ENCODE results near the gene TMPRSS9.

Gene TMPRSS9

DNA sequence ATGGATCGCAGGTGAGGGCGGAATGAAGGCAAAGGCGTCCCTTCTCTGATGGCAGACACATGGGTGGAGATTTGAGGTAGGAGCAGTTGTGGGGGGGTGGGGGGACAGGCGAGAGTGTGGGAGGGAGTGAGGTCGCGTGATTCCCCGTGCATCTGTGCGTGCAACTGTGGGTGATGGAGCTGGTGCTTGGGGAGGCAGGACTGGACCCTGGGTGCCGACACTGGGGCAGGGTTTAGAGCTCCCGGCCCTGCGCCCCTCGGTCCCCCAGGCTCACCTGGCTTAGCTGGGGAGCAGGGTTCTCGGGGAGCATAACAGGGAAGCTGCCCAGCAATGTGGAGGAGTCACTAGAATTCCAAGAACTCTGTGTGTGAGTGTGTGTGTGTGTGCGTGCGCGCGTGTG lies 3.4 kb downstream of the TMPRSS9 start:
- TF ChIP-seq ZFP30 (CRISPR knock-in tag; IDR thresholded peaks at IDR 0.05) (no peak), ZC3H10 (CRISPR knock-in tag; IDR thresholded peaks at IDR 0.05) (no peak), ZNF70 (CRISPR knock-in tag; IDR thresholded peaks at IDR 0.05) (no peak), TOX (CRISPR knock-in tag; IDR thresholded peaks at IDR 0.05; ENCODE audit: borderline replicate concordance) (no peak), POU6F1 (CRISPR knock-in tag; IDR thresholded peaks at IDR 0.05; ENCODE audit: borderline replicate concordance, low read depth) (no peak), OSR1 (CRISPR knock-in tag; IDR thresholded peaks at IDR 0.05) (no peak), SNAI2 (CRISPR knock-in tag; IDR thresholded peaks at IDR 0.05) (no peak), ISL1 (CRISPR knock-in tag; IDR thresholded peaks at IDR 0.05) (no peak), ZFP3 (CRISPR knock-in tag; IDR thresholded peaks at IDR 0.05) (no peak), ZNF8 (CRISPR knock-in tag; IDR thresholded peaks at IDR 0.05) (no peak), CSRNP3 (CRISPR knock-in tag; IDR thresholded peaks at IDR 0.05) (no peak), PPARA (CRISPR knock-in tag; IDR thresholded peaks at IDR 0.05; ENCODE audit: borderline replicate concordance) (no peak), TSHZ2 (CRISPR knock-in tag; IDR thresholded peaks at IDR 0.05) (no peak), ESRRG (CRISPR knock-in tag; IDR thresholded peaks at IDR 0.05) (no peak), TCF4 (CRISPR knock-in tag; IDR thresholded peaks at IDR 0.05; ENCODE audit: borderline replicate concordance) (no peak)
- no peak for ATAC-seq

DNA sequence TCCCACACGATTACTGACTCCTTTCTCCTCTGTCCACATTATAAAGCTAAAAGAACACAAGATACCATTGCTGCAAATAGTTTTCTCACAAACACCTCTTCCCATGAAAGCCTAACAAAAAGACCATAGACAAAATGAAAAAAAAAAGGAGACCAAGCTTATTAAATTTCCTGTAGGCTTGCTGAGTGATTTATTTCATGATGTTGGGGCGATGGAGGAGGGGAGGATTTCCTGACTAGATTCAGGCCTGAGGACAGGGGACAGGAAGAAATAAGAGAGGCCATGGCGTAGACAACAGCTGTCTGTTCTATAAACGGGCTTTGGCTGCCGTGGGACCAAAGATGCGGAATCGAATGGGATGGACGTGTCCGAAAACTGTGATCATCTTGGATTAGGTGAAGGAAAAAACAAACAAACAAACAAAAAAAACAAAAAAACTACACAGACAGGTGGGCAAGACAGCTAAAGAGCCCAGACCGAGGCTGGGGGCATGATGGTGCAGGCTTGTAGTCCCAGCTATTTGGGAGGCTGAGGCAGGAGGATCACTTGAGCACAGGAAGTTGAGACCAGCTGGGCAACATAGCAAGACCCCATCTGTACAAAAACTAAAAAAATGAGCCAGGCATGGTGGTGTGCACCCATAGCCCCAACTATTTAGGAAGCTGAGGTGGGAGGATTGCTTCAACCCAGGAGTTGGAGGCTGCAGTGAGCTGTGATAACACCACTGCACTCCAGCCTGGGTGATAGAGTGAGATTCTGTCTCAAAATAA lies 5.3 kb downstream of the TMPRSS9 start:
- TF ChIP-seq RARB (CRISPR knock-in tag; IDR thresholded peaks at IDR 0.05) = no peak
- TF ChIP-seq ARNTL (CRISPR knock-in tag; IDR thresholded peaks at IDR 0.05; ENCODE audit: borderline replicate concordance, low read depth) = no peak
- no peak for TF ChIP-seq TOX (CRISPR knock-in tag; IDR thresholded peaks at IDR 0.05; ENCODE audit: borderline replicate concordance)
- TF ChIP-seq PATZ1 (CRISPR knock-in tag; IDR thresholded peaks at IDR 0.05; ENCODE audit: borderline replicate concordance) = no peak
- no peak for TF ChIP-seq ZNF565 (CRISPR knock-in tag; conservative IDR thresholded peaks at IDR 0.05; ENCODE audit: low read depth)
- no peak for TF ChIP-seq OSR1 (CRISPR knock-in tag; IDR thresholded peaks at IDR 0.05)
- TF ChIP-seq ESRRG (CRISPR knock-in tag; IDR thresholded peaks at IDR 0.05) = no peak
- TF ChIP-seq CSRNP3 (CRISPR knock-in tag; IDR thresholded peaks at IDR 0.05) = no peak
- TF ChIP-seq BACH2 (CRISPR knock-in tag; IDR thresholded peaks at IDR 0.05; ENCODE audit: borderline replicate concordance) = no peak
- no peak for TF ChIP-seq ZFP30 (CRISPR knock-in tag; IDR thresholded peaks at IDR 0.05)
- no peak for TF ChIP-seq PPARA (CRISPR knock-in tag; IDR thresholded peaks at IDR 0.05; ENCODE audit: borderline replicate concordance)
- no peak for TF ChIP-seq SNAI2 (CRISPR knock-in tag; IDR thresholded peaks at IDR 0.05)
- no peak for TF ChIP-seq TCF4 (CRISPR knock-in tag; IDR thresholded peaks at IDR 0.05; ENCODE audit: borderline replicate concordance)
- no peak for TF ChIP-seq TSHZ2 (CRISPR knock-in tag; IDR thresholded peaks at IDR 0.05)
- no peak for ATAC-seq

Measured in SK-N-SH treated with all-trans-retinoic acid at 6 μM for 48 hours (cell line).